Activated T-helper 17 cell treated with anti-CD3 and anti-CD28 coated beads, Interleukin-2, amount 50 U/mL, for 72 hours (primary cell): Measurements from ENCODE around the gene CDKAL1. TPM values are rescaled to one million over a fixed set of nuclear protein-coding genes. Genes with fewer than 3 reads are reported as not detected.
"Not testable (repeated sequence)": the region's sequence is repeated elsewhere in the genome, so short reads cannot be mapped to it uniquely, and the experiment has no call there.

ENCODE experiments used
- ATAC-seq: fragments of 150-1000 bp; cut with Tn5 transposase; replicated peaks from 2 replicates; pipeline ENCODE4 v1.10.0; 2021; ENCODE audit warnings: mild to moderate bottlenecking, moderate library complexity
- H3K27ac Mint-ChIP-seq: one replicate; pipeline ENCODE4 v1.8.0; 2022; ENCODE audit warnings: mixed read lengths
- H3K27me3 Mint-ChIP-seq: one replicate; pipeline ENCODE4 v1.8.0; 2022; ENCODE audit warnings: mixed read lengths
- H3K36me3 Mint-ChIP-seq: one replicate; pipeline ENCODE4 v1.8.0; 2022; ENCODE audit warnings: low read depth, mild to moderate bottlenecking, mixed read lengths
- H3K4me1 Mint-ChIP-seq: one replicate; pipeline ENCODE4 v1.8.0; 2022; ENCODE audit warnings: mixed read lengths
- H3K4me3 Mint-ChIP-seq: one replicate; pipeline ENCODE4 v1.8.0; 2022; ENCODE audit warnings: mild to moderate bottlenecking, mixed read lengths
- H3K9me3 Mint-ChIP-seq: one replicate; pipeline ENCODE4 v1.8.0; 2022; ENCODE audit warnings: mixed read lengths
- total RNA-seq, 2 donors: library from RNA; stranded (reverse); gene quantifications; one replicate each; pipeline ENCODE4 v1.2.3, GENCODE V29; 2022

Gene CDKAL1
- total RNA-seq, 2 donors from 2014 or later: 27.7 to 31.9 TPM

DNA sequence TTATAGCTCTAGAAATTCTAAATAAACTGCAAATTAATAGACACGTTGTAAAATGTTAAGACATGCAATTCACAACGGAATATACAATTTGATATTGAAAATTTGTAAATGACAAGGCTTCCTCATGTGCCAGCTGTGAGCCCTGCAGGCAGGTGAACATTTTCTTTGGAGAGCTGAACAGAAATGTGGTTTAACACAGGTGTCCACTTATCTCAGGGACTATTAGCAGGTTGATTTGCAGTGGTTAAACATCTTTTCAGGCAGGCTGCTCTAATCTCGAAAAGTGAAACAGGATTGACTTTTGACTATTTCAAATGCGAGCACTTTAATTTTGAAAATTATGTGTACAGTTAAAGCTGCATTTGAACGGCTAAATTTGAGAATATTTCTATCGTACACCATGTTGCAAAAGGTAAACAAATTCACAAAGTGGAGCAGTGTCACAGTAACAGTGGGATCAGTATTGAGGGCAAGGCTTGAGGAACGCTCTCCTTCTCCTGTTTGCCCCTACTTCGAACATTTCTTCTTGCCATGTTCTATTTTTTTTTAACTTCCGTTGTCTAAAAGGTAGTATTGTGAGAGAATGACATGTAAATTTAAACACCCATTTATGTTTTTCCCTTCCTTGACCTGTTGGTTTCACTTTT, 210.8 kb downstream of the CDKAL1 start:
- no peaks in the 10 kb centered on the region for H3K27me3 Mint-ChIP-seq
- peaks cover 23% of the 10 kb centered on the region for H3K36me3 Mint-ChIP-seq
- no peak for ATAC-seq
- no peaks in the 10 kb centered on the region for H3K9me3 Mint-ChIP-seq
- no peak overlapping the region for H3K27ac Mint-ChIP-seq
- no peak overlapping the region for H3K4me3 Mint-ChIP-seq
- peaks cover 18% of the 10 kb centered on the region for H3K4me1 Mint-ChIP-seq

DNA sequence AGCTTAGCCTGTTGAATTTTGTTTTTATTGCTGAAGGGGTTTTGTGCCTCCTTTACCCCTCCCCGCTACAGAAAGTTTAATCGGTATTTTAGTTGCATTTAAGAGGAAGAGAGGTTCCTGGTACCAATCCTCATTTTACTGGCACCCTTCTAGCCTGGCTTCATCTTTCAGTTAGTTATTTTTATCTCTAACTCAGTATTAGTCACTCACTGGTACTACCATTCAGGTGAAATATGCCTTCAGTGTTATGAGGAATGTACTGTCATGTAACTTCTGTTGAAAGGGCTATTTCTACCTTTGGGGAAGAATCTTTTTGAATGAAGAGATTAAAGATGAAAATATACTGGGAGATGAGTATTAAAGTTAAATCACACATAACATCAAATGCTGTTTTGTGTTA, 211.8 kb downstream of the CDKAL1 start:
- Mint-ChIP-seq H3K27me3 (no peaks in the 10 kb centered on the region), H3K4me1 (peaks cover 18% of the 10 kb centered on the region), H3K36me3 (peaks cover 13% of the 10 kb centered on the region), H3K4me3 (no peak overlapping the region), H3K9me3 (no peaks in the 10 kb centered on the region), H3K27ac (no peak overlapping the region)
- no peak for ATAC-seq

DNA sequence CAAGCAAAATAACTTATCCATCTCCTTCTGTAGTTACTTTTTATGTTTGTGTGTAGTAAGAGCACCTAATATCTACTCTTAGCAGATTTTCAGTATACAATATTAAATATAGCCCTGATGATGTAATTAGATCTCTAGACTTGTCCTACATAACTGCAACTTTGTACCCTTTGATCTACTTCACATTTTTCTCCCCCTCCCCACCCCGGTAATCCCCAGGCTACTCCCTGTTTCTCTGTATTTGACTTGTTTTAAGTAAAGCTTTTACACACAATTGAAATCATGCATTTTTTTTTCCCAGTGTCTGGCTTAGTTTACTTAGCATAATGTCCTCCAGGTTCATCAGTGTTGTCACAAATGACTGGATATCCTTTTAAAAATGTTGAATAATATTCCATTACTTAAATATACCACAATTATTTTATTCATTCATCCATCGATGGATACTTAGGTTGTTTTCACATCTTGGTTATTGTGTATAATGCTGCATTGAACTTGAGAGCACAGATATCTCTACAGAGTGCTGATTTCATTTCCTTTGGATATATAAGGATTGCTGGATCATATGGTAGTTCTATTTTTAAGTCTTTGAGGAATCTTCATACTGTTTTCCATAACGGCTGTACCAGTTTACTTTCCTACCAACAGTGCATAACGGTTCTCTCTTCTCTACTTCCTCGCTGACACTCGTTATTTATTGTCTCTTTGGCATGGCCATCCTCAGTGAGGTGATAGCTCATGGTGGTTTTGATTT, 212.7 kb downstream of the CDKAL1 start:
- ATAC-seq: no peak
- H3K4me1 Mint-ChIP-seq: peaks cover 18% of the 10 kb centered on the region

DNA sequence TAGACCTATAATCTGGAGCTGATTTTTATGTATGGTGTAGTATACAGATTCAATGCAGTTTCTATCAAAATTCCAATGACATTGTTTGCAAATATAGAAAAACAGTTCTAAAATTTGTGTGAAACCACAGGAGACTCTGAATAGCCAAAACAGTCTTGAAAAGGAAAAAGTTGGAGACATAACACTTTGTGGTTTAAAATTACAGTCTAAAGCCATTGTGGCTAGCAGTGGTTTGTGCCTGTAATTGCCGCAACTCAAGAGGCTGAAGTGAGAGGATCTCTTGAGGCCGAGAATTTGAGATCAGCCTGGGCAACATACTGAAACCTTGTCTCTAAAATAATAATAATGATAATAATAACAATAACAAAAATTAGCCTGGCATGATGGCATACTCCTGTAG, 213.7 kb downstream of the CDKAL1 start:
- Mint-ChIP-seq H3K4me1 (peaks cover 18% of the 10 kb centered on the region), H3K27me3 (no peaks in the 10 kb centered on the region), H3K27ac (no peak overlapping the region), H3K4me3 (no peak overlapping the region), H3K9me3 (no peaks in the 10 kb centered on the region), H3K36me3 (peaks cover 2% of the 10 kb centered on the region)
- ATAC-seq: no peak

More for the DNA sequence above, 212.7 kb downstream of the CDKAL1 start:
- Mint-ChIP-seq H3K4me3 (no peak overlapping the region), H3K36me3 (peaks cover 4% of the 10 kb centered on the region), H3K27me3 (no peaks in the 10 kb centered on the region), H3K9me3 (no peaks in the 10 kb centered on the region), H3K27ac (no peak overlapping the region)

DNA sequence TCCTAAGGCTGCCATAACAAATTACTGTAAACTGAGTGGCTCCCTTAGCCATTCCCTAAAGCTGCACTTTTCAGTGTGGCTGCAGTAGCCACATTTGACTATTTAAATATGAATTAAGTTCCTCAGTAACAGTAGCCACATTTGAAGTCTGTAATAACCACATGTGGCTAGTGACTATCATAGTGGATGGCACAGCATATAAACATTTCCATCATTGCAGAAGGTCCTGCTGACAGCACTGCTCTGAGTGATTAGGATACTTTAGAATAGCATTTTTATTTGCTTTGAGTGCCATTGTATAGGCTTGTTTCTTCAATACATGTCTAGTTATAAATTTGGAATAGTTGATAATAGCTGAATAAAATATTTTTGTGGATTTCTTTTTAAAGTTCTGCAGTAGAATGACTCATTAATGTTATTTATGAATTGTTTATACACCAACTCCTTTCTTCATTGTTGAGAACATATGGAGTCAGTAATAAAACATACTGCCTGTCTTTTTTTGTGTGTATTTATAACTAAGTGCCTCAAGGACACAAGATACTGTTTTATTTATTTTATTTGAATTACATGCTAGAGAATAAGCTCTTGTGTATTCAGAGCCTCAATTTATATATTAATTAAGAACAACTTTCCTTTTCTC, 217.2 kb downstream of the CDKAL1 start:
- no peak overlapping the region for H3K27ac Mint-ChIP-seq
- no peak for ATAC-seq

DNA sequence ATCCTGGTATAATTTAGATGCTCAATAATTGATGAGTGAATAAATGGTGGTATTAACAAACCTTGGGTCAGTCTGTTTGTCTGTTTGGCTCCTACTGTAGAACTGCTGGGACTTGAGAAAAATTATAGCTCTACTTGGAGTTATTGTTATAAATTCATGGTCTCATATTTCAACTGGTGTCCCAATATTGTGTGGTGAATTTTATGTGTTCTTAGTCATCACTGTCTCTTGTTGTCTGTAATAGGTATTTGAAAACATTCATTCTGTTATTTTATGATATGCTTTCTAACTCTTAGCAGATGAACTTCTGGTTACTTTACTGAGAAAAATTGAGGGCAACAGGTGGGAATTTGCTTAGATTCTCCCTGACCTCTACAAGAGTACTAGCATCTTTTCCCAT, 221.4 kb downstream of the CDKAL1 start:
- no peak overlapping the region for H3K27ac Mint-ChIP-seq
- H3K36me3 Mint-ChIP-seq: peaks cover 24% of the 10 kb centered on the region
- no peak for ATAC-seq
- H3K9me3 Mint-ChIP-seq: peaks cover 14% of the 10 kb centered on the region
- peaks cover 6% of the 10 kb centered on the region for H3K4me1 Mint-ChIP-seq
- no peak overlapping the region for H3K4me3 Mint-ChIP-seq
- no peaks in the 10 kb centered on the region for H3K27me3 Mint-ChIP-seq

More for the DNA sequence above, 217.2 kb downstream of the CDKAL1 start:
- Mint-ChIP-seq H3K27me3 (no peaks in the 10 kb centered on the region), H3K9me3 (peaks cover 14% of the 10 kb centered on the region), H3K4me3 (no peak overlapping the region), H3K36me3 (peaks cover 5% of the 10 kb centered on the region), H3K4me1 (peaks cover 12% of the 10 kb centered on the region)

DNA sequence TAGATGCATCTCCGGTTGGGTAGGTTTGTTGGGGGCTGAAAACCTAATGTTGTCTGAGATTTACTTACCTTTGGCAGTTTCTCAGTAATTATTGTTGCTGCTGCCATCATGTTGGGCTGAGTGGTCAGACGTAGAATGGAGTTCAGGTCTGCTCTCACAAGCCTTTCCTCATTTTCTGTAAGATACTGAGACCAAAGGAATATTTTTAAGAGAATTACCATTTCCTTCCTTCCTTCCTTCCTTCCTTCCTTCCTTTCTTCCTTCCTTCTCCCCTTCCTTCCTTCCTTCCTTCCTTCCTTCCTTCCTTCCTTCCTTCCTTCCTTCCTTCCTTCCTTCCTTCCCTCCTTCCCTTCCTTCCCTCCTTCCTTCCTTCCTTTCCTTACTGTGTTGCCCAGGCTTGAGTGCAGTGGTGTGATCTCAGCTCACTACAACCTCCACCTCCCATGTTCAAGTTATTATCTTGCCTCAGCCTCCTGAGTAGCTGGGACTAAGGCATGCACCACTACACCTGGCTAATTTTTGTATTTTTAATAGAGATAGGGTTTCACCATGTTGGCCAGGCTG, 222.4 kb downstream of the CDKAL1 start:
- not testable (repeated sequence) for H3K27ac Mint-ChIP-seq, H3K4me1 Mint-ChIP-seq, H3K4me3 Mint-ChIP-seq, ATAC-seq, H3K27me3 Mint-ChIP-seq
- Mint-ChIP-seq H3K36me3 (peaks cover 28% of the 10 kb centered on the region), H3K9me3 (peaks cover 14% of the 10 kb centered on the region)

DNA sequence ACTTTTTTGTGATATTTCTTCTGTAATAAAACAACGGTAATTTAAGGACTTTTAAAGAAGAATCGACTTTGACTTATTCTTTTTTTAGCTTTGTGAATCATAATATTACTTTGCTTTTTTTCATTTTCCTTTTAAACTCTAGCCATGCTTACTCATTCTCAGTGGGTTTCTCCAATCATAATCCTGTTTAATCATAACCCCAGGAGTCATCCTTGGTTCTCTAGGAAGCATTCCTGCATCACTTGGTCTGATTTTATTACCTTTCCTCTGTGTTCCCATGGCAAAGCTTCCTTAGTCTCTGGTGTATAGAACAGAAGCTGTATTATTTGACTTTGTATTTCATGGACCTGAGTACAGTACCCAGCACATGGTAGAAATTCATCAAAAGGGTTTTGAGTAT, 223.5 kb downstream of the CDKAL1 start:
- peaks cover 28% of the 10 kb centered on the region for H3K36me3 Mint-ChIP-seq
- H3K4me1 Mint-ChIP-seq: peaks cover 6% of the 10 kb centered on the region
- no peak overlapping the region for H3K27ac Mint-ChIP-seq
- H3K9me3 Mint-ChIP-seq: peaks cover 14% of the 10 kb centered on the region
- no peaks in the 10 kb centered on the region for H3K27me3 Mint-ChIP-seq
- no peak overlapping the region for H3K4me3 Mint-ChIP-seq
- ATAC-seq: no peak

DNA sequence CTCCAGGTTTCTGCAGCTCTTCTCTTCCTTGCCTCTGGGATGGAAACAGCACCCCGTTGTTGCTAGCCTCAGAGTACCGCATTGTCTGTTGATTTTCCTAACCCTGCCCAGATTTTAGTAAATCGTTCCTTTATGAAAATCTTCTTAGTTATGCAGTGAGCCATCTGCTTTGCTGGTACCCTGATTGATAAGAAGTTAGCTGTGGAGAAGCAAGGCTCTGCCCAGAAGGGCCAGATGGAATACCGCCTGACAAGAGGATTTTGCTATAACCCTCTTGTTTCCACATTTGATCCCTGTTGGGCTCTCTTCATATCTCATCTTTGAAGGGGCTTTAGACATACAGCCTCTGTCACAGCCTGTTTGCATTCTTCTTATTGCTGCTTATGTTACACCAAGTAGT, 229.0 kb downstream of the CDKAL1 start:
- H3K4me3 Mint-ChIP-seq: no peak overlapping the region
- H3K36me3 Mint-ChIP-seq: peaks cover 18% of the 10 kb centered on the region
- no peaks in the 10 kb centered on the region for H3K4me1 Mint-ChIP-seq
- H3K27me3 Mint-ChIP-seq: no peaks in the 10 kb centered on the region
- H3K27ac Mint-ChIP-seq: no peak overlapping the region
- H3K9me3 Mint-ChIP-seq: no peaks in the 10 kb centered on the region
- ATAC-seq: no peak

DNA sequence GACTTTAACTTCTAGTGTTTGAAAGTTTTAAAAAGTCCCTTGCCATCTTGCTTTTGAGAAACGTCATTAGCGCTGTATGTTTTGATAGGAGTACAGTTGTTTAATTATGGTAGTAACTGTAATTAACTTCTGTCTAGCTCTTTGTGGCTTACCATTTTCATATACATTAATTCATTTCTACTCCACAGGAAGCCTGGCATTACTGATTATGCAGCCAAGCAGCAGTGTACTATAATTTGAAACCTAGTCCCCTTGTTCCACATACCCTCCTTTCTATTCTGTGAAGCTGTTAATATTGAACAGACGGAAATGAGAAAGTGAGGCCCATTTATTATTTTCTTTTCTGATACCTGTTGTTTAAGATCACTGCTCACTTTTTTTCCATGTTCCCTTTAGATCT, 235.4 kb downstream of the CDKAL1 start:
- ATAC-seq: no peak
- Mint-ChIP-seq H3K4me3 (no peak overlapping the region), H3K9me3 (no peaks in the 10 kb centered on the region), H3K4me1 (peaks cover 4% of the 10 kb centered on the region), H3K27me3 (no peaks in the 10 kb centered on the region), H3K36me3 (peaks cover 21% of the 10 kb centered on the region), H3K27ac (no peak overlapping the region)

DNA sequence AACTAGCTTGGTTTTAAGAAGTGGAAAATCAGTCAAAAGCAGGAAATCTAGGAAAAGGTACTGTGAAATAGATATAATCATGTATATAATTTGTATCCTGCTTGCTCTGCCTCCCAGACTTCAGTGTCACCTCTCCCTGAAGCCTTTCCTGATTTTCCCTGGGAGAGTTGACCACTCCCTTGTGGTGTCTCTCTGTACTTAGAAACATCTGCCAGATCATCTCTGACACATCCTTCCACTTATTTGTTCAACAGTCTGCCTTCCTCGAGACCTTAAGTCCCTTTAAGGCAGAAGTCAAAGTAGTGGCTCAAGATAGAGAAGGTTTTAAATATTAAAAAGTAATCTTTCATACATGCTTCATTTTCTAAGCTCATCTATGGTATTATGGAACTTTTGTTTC, 236.5 kb downstream of the CDKAL1 start:
- Mint-ChIP-seq H3K4me3 (no peak overlapping the region), H3K4me1 (peaks cover 4% of the 10 kb centered on the region), H3K27me3 (no peaks in the 10 kb centered on the region), H3K36me3 (peaks cover 21% of the 10 kb centered on the region), H3K27ac (no peak overlapping the region), H3K9me3 (no peaks in the 10 kb centered on the region)
- no peak for ATAC-seq

DNA sequence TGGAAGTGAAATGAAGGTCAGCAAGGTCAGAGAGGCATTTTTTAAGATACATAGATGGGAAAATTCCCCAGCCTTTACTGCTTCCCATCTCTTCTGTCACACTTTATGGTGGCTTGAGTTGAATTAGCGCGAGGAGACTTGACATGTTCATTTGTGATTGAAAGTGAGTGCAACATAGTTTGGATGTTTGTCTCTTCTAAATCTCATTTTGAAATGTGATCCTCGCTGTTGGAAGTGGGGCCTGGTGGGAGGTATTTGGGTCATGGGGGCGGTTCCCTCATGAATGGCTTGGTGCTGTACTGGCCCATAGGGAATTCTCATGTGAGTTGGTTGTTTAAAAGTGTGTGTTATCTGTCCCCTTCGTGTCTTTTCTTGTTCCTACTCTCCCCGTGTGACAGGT, 237.2 kb downstream of the CDKAL1 start:
- no peak overlapping the region for H3K4me3 Mint-ChIP-seq
- H3K4me1 Mint-ChIP-seq: peaks cover 4% of the 10 kb centered on the region
- H3K36me3 Mint-ChIP-seq: peaks cover 21% of the 10 kb centered on the region
- no peaks in the 10 kb centered on the region for H3K27me3 Mint-ChIP-seq
- ATAC-seq: no peak
- H3K27ac Mint-ChIP-seq: no peak overlapping the region
- H3K9me3 Mint-ChIP-seq: no peaks in the 10 kb centered on the region

DNA sequence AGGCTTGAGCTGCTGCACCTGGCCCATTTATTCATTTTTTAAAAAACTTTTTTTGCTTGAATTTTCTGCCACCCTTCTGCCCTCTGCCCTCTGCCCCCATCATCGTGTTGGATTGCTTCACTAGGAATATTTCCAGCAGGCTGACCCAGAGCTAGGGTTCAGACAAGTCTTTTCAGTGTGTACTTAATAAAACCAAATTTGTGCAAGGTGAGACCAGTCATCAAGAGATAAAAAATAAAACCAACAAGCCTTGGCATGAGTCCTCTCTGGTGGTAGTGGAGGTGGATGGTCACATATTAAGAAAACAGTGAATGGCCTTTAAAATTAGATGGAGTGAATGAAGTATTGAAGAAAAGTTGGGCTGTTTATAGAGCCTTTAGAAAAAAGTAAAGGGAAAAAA, 239.6 kb downstream of the CDKAL1 start:
- H3K4me1 Mint-ChIP-seq: peaks cover 8% of the 10 kb centered on the region
- H3K9me3 Mint-ChIP-seq: no peaks in the 10 kb centered on the region
- ATAC-seq: no peak
- peaks cover 15% of the 10 kb centered on the region for H3K36me3 Mint-ChIP-seq
- no peak overlapping the region for H3K27ac Mint-ChIP-seq
- no peak overlapping the region for H3K4me3 Mint-ChIP-seq
- no peaks in the 10 kb centered on the region for H3K27me3 Mint-ChIP-seq

DNA sequence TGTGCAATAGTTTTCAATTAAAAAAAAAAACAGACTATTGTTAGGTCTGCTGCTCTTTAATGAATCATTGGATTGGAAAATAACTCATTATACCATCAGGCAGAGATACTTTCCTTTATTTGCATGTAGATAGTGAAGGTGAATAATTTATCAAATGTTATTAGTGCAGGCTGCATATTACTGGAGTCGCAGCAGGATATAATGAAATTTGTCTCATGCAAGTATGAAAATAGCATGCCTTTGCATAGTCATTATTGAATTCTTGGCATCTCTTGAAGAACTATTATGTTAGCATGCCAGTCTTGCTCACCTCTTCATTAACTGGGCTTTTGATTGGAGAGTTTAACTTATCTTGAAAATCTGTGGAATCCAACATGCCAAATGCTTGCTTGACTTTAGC, 241.7 kb downstream of the CDKAL1 start:
- H3K4me3 Mint-ChIP-seq: no peak overlapping the region
- no peak for ATAC-seq

DNA sequence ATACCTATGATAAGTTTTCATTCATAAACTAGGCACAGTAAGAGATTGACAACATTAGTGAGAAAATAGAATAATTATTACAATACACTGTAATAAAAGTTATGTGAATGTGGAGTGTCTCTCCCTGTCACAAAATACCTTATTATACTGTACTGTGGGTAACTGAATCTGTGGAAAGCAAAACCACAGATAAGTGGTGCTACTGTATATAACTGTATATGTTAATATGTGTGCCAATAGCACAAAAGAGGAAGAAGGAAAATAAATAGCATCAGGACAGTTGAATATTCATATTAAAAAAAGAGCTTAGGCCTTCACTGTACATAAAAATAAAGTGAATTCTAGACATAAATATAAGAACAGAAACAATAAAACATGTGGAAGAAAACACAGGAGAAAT, 243.5 kb downstream of the CDKAL1 start:
- Mint-ChIP-seq H3K27ac (no peak overlapping the region), H3K27me3 (no peaks in the 10 kb centered on the region), H3K4me1 (peaks cover 8% of the 10 kb centered on the region), H3K4me3 (no peak overlapping the region), H3K36me3 (peaks cover 33% of the 10 kb centered on the region), H3K9me3 (no peaks in the 10 kb centered on the region)
- no peak for ATAC-seq

More for the DNA sequence above, 241.7 kb downstream of the CDKAL1 start:
- Mint-ChIP-seq H3K27ac (no peak overlapping the region), H3K9me3 (no peaks in the 10 kb centered on the region), H3K27me3 (no peaks in the 10 kb centered on the region), H3K36me3 (peaks cover 18% of the 10 kb centered on the region), H3K4me1 (peaks cover 8% of the 10 kb centered on the region)
